NCI-H1092 (cell line): ENCODE data around the gene COL1A1.

Source experiments
- DNase-seq: peaks from one replicate; lab custom pipeline; 2025; lab: John Stamatoyannopoulos, UW

Gene COL1A1

GRCh38 chr17:50171371-50172071 lies 29.9 kb downstream of the COL1A1 start:
- no peak for DNase-seq

- no peak for DNase-seq
Measured at GRCh38 chr17:50170662-50171370, 30.6 kb downstream of the COL1A1 start.

GRCh38 chr17:50169881-50170459 lies 31.5 kb downstream of the COL1A1 start:
- DNase-seq, result no peak

- no peak for DNase-seq
Measured at GRCh38 chr17:50169121-50169764, 32.2 kb downstream of the COL1A1 start.

GRCh38 chr17:50168319-50168718 lies 33.1 kb downstream of the COL1A1 start:
- DNase-seq, result no peak

GRCh38 chr17:50167371-50167770 lies 34.1 kb downstream of the COL1A1 start:
- DNase-seq, result no peak

- no peak for DNase-seq
Measured at GRCh38 chr17:50166518-50167181, 34.8 kb downstream of the COL1A1 start.

- DNase-seq, result no peak
Measured at GRCh38 chr17:50165867-50166517, 35.4 kb downstream of the COL1A1 start, which contains the start of gene SGCA. SGCA (plus strand) TSS chr17:50166005; CDS start chr17:50166041, 36 bp downstream.

- DNase-seq, result no peak
Measured at GRCh38 chr17:50165466-50165865, 36.0 kb downstream of the COL1A1 start.

- DNase-seq, result no peak
Measured at GRCh38 chr17:50165066-50165465, 36.4 kb downstream of the COL1A1 start.

- no peak for DNase-seq
Measured at GRCh38 chr17:50164697-50164988, 36.8 kb downstream of the COL1A1 start.

GRCh38 chr17:50163843-50164696 lies 37.4 kb downstream of the COL1A1 start:
- no peak for DNase-seq

- no peak for DNase-seq
Measured at GRCh38 chr17:50162466-50163254, 38.8 kb downstream of the COL1A1 start.

- DNase-seq, result no peak
Measured at GRCh38 chr17:50161911-50162288, 39.5 kb downstream of the COL1A1 start.

GRCh38 chr17:50161023-50161910 lies 40.2 kb downstream of the COL1A1 start:
- peak; percentile 83 for DNase-seq

GRCh38 chr17:50157891-50158290 lies 43.5 kb downstream of the COL1A1 start:
- DNase-seq, result no peak

GRCh38 chr17:50155115-50155819 lies 46.2 kb downstream of the COL1A1 start:
- DNase-seq, result no peak

- no peak for DNase-seq
Measured at GRCh38 chr17:50154604-50155003, 46.8 kb downstream of the COL1A1 start.
